Ecto neural progenitor cell (in vitro differentiated cells): Measurements from ENCODE around the gene EIPR1.
A peak's percentile ranks its signal among the peaks of the same experiment; 100 is the strongest.

Experiments
- DNase-seq: peaks from one replicate; pipeline ENCODE4 v3.0.0-alpha.2; 2018; ENCODE audit warnings: low spot score

EIPR1 gene

DNA sequence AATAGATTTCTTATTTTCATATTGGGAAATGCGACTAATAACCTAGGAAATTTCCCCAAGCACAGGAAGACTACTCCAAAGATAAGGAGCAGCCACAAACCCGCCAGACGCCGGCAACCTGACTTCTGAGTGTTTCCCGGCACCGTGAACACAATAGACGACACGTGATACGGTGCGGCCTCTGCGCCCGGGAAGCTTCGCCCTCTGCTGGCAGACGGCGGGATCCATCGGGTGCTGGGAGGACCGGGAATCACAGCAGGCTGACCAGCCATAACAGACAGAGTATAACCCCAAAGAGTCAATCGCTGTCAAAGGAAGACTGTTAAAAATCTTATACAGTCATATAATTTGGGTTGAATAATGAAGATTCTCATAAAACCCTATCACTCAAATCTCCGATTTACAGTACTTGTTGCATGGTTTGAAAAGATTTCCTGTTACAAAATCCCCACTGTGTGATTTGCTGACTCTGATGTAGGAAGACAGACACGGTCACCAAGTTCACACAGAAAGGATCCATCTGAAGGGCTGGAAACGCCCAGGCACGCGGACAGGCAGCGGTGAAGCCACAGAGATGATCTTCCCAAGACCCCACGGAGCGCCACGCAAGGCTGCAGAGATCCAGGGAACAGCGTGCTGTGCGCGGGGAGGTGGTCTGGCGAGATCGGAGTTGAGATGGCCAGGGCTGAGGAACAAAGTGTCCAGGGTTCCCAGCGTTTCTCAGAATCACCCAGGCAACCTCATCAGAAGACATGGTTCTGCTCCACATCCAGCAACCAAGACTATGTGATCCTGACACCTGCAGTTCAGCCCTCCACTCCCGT lies 73.8 kb downstream of the EIPR1 start:
- DNase-seq = peak; percentile 92

DNA sequence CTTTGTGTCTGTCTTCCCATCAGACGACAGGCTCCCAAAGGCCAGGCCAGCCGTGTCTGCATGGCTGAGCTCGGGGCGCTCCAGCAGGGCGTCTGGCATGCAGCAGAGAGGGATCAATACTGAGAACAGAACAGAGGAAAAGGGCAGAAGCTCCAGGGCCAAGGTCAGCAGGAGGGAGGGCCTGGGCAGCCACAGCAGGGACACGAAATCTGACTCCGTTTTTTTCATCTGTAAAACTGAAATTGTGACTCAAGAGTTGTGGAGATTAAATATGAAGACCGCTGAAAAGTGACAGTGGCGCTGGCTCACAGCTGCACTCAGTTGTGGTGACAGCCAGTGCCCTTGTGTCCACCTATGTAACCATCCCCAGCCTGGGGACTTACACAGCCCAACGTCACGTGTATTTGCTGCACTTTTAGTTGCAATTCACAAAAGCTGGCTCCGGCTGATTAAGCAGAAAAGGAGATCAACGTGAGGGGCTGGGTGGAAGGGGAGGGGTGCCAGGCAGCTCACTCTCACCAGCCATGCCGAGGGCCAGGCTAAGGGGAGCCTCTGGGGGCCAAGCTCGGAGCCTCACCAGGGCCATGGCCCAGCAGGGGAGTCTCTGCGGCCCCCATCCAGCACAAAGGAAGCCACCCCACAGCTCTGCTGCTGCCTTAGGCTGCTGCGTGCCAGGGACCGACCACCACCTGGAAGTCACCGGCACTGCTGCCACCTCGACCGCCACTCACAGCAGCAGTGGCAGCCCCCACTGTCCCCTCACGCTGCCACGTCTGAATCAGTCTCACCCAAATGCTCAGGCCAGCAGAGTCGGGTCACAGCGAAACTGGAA lies 74.7 kb downstream of the EIPR1 start:
- no peak for DNase-seq

DNA sequence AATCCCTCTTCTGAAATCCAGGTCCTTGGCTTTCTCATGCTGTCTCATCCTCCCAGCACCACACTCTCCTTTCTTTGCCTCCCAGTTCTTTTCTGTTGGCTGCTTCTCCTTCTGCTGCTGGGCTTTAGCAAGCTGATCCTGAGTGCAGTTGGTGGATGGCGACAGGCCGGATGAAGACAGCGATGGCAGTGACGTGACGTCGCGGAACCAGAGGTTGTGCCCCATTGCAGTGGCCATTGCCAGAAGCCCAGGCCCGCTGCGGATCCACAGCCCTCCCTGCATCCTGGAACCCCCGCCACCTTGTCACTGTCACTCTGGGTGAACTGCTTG lies 75.2 kb downstream of the EIPR1 start:
- DNase-seq = no peak

DNA sequence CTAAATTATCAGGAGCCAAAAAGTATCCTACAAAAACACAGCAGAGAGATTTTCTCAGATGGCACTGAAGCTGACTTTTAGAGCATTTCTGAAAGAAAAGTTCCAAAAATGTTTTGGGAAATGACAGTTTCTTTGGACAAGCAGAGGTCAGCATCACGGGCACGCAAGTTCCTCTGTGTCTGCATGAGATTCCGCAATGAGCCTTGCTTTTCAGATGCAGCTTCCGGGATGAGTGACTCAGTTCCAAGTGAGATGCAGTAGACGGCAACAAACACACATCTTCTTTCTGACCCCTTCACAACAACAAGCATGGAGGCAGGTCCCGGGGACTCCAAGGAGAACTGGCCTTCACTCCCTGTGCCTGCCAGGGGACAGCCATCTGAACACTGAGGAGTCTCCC lies 76.6 kb downstream of the EIPR1 start:
- no peak for DNase-seq

DNA sequence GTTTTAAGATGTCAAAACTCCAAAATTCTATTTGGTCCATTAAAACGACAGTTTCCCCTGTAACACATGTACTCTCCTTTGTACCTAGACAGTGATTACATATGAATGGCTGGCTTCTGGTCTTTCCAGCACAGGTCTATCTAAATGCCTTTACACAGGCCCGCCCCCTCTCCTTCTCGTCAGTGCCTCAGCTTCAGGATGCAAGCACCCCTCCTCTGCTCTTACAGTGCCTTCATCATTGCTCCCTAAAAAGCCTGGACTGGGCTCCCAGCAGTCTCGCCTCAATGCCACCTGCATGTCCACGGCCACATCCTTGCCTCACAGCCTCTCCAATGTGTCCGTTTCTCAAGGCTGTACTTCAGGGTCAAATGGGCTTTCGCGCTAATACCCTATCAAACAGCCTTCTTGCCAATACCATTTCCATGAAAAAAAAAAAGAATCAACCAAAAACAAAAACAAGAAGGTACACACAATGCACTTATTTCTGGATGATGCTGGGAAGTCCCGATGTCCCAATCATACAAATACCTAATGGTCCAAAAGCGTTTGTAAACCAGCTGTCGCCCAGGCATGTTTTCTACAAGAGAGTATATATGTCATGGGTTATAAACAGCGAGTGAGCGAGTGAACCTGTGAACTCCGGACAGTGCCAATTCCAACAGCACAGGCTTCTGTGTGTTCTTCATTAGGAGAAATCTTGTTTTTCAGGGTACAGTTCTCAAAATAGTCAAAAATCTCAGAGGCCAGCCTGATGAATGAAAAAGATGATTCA lies 77.2 kb downstream of the EIPR1 start:
- no peak for DNase-seq

DNA sequence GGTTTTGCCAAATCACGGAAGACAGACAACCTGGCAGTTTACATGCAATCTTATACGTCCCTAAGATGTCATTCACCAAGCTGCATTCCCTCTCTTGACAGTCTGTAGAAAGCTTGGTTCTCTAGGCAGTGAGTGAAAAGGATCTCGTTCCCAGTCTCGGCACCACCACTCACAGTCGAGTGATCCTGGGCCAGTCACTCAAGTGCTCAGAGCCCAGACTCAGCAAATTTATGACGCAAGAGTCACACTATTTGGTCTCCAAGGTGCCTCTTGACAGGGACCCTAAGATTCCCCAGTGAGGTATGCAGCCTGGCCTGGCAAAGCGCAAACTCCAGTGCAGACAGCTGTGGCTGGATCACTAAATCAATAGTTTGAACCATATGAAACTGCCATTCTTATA lies 77.9 kb downstream of the EIPR1 start:
- DNase-seq = no peak

DNA sequence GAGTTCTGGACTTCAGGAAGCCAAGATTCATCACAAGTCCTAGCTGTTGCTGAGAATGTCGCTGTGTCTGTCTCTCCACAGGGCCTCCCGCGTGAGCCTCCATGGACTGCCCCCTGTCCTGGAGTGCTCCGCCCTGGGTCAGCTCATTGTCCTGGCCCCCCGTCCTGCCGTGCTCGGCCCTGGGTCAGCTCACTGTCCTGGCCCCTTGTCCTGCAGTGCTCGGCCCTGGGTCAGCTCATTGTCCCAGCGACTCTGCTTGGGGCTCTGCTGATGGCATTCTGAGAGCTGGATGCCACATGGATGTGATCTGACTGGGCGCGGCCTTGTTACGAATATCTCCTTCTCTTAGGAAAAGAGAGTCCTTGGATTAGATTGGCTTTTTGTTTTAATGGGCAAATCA lies 78.5 kb downstream of the EIPR1 start:
- DNase-seq = no peak

DNA sequence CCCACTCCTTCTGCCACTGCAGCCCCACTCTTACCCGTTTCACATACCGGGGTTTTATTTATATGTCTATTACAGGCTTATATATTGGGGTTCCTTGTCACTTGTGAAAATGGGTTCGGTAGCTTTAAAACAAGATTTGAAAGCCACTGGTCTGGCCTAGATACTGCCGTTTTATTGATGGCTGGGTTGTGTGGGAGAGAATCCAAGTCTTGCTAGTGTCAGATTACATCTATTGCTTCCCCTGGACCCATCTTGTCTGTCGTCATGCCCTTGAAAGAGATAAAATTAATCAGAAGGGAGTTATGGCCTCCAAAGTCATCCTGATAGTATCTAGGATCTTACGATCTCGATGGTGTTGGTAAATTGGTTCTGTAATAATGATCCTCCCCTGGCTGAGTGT lies 79.4 kb downstream of the EIPR1 start:
- no peak for DNase-seq

DNA sequence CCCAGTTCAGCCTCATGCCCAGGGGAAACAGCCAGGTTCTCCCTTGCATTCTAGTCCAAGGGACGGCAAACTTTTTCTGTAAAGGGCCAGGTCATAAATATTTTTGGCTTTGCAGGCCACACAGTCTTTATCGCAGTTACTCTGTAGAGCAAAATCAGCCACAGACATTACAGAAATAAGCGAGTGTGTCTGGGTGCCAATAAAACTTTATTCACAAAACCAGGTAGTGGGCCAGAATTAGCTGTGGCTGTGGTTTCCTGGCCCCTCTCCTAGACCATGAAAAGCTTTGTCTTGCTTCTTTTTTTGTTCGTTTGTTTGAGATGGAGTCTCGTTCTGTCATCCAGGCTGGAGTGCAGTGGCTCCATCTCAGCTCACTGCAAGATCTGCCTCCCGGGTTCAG lies 80.1 kb downstream of the EIPR1 start:
- no peak for DNase-seq

DNA sequence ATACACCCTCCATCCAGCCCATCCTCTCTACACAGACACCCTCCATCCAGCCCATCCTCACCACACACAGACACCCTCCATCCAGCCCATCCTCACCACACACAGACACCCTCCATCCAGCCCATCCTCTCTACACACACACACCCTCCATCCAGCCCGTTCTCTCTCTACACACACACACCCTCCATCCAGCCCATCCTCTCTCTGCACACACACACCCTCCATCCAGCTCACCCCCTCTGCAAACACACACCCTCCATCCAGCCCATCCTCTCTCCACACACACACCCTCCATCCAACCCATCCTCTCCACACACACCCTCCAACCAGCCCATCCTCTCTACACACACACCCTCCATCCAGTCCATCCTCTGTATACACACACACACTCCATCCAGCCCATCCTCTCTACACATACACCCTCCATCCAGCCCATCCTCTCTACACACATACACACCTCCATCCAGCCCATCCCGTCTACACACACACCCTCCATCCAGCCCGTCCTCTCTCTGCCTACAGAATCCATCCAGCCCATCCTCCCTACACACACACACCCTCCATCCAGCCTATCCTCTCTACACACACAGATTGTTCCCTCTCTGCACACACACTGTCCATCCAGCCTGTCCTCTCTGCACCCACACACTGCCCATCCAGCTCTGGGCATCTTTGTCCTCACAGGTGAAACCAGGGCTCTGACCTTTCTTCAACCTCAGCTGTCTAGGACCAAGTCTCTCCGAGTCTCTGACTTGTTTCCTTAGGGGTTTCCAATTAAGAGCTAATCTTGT lies 81.2 kb downstream of the EIPR1 start:
- no peak for DNase-seq

DNA sequence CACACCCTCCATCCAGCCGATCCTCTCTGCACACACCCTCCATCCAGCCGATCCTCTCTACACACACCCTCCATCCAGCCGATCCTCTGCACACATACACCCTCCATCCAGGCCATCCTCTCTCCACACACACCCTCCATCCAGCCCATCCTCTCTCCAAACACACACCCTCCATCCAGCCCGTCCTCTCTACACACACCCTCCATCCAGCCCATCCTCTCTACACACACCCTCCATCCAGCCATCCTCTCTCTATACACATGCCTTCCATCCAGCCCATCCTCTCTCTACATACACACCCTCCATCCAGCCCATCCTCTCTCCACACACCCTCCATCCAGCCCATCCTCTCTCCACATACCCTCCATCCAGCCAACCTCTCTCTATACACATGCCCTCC lies 83.1 kb downstream of the EIPR1 start:
- no peak for DNase-seq

DNA sequence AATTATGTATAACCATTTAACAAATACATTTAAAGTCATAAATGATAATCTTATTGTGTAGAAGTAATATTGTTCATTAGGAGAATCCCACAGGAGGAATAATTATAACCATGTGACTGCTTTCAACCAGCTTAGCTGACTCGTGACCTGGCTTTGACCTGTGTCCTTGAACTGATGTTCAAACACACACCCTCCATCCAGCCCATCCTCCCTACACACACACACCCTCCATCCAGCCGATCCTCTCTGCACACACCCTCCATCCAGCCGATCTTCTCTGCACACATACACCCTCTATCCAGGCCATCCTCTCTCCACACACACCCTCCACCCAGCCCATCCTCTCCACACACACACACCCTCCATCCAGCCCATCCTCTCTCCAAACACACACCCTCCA lies 83.5 kb downstream of the EIPR1 start:
- no peak for DNase-seq

DNA sequence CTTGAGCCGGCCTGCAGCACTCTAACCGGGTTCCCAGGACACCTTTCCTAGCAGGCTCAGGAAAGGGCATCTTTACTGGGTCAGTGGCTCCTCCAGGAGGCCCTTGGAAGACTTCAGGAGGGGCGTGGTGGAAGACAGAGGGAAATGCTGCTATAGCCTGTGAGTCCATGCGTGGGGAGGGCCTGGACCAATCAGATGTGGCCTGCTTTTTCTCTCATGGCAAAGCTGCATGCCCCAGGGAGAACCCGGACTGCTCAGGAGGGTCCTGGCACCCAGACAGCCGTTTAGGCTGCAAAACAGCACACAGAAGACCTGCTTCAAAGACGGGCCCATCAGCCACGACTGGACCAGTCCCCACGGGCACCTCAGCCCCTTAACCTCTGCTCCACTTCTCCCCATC lies 84.4 kb downstream of the EIPR1 start:
- DNase-seq = no peak

DNA sequence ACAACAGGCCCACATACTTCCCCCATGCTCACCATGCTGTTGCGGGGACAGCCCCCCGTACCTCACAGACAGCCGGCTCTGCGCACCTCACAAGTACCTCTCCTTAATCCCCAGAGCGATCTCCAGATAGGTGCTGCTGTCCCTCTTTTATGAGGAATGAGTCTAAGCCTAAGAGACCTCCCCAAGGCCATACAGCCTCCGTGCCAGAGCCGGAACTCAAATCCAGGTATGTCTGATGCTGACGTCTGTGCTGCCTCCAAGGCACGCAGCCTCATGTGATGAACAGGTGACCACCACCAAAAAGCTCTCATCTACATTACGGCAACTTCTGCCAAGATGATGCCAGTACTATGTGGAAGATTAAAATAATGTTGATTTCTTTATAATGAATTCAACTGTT lies 85.2 kb downstream of the EIPR1 start:
- DNase-seq = no peak

DNA sequence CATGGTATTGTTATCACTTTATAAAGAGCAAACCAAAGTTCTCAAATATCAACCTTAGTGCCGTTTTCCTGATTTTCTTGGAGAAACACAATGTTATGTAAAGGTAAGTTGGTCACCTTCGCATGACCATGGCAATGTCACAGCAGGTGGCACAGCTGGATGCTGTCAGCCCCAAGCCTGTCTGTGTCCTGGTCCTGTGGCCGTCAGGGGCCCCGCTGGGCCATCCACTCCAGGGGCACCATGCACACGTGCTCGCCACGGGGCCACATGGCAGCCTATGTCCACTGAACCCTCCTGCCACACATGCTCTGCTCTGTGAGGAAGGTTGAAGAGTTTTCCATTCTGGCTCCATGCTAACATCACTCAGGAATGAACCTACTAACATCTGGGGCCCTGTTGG lies 85.9 kb downstream of the EIPR1 start:
- DNase-seq = no peak

DNA sequence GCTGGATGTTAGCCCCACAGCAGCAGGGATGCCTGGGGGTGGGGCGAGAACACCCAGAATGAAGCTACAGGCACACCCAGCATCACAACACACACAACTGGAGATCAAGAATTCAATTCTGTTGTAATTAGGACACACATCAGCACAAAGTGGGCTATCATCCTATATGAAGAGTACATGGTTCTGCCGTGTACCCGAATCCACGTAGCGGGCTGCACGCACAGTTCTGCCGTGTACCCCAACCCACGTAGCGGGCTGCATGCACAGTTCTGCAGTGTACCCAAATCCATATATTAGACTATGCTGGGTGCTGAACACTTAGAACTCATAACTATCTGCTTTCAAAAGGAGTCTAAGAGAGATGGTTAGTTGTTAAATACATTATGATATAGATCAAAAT lies 86.5 kb downstream of the EIPR1 start:
- DNase-seq = no peak

DNA sequence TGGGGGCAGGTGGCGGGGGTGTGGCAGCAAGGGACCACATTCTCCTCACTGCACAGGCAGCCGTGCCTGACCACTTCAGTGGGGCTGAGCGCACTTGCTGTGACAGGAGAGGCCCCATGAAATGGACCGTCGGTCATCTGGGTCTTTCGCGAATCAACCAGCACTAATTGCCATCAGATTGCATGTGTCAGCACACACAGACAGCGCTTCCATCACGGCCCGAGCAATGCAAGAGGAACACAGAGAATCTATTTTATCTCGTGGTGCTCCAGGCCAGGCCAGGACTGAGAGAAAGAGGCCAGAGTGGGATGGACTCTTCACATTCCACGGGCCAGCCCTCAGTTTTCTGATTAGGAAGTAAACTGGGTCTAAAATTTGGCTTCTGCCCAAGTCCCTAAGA lies 87.0 kb downstream of the EIPR1 start:
- no peak for DNase-seq

DNA sequence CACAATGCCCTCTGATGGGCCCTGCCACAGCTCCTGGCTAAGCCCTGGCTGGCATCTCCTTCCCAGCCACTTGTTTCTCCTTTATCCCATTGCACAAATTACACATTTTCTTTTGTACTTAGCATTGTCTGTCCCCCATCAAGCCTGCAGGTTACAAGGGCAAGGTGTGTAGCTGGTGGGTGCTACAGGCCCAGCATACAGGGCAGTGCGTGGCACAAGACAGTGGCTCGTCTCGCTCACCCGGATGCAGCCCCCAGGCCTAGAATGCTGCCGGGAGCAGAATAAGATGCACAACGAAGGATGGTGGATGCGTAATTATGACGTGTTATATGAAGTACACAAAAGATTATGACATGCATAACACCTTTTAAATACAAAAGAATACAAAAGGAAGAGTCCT lies 87.6 kb downstream of the EIPR1 start:
- DNase-seq = no peak

DNA sequence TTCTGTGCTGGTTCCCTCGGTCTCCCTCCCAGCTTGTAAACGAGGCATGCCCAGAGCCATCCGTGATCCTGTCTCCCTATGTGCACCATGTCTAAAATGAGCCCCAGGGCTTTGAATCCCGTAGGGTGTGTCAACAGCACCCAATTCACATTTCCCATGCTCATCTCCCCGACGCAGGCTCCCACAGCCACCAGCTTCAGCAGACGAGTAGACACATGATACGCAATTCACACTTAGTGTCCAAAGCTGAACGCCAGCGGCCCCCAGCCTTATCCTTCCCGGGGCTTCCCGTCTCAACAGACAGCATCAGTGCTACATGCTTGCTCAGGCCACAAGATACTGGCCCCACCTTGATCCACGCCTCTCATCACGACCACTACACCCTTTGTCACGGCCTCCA lies 88.1 kb downstream of the EIPR1 start:
- no peak for DNase-seq

DNA sequence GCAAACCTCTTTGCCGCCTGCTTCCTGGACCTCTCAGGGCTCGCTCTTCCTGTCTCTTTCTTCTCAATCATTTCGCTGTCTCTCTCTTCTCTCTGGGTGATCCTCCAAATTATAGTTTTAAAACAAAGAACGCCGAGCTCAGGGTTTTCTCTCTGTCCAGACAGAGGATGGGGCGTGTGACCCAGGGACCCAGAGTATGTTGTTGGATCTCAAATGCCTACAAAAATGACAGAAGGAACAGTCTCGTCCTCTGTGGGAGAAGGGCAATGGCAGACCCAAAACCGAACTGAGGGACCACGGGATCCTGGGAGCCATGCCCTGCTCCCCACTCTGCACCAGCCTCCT lies 88.5 kb downstream of the EIPR1 start:
- DNase-seq = no peak

DNA sequence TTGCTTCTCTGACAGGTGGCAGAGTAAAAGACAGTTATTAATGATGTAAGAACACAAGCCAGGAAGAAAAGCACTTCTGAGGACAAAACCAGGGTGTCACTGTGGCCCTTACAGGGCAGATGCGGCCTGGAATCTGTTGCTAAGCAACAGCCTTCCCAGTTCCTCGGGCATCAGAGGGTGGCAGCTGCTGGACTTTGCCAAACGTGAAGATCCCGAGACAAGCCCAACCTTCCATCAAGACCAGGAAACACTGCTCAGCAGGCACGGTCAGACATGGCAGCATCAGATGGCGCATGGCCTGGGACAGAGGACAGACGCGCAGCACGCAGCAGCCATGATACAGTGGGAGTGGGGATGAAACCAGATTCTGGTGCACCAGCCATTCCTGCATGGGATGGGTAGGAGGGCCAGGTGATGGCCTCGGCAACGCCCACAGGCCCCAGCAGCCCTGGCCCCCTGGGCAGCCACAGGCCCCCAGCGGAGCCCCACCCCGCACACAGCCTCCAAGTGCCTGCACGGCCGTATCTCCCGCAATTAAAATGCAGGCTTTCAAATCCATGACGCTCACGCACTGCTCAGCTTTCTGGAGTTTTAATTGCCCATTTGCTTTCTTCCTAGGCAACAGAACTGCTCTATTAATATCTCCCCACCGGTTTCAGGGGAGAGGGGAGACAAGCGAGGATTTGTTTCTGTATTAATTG lies 89.0 kb downstream of the EIPR1 start:
- DNase-seq = no peak

DNA sequence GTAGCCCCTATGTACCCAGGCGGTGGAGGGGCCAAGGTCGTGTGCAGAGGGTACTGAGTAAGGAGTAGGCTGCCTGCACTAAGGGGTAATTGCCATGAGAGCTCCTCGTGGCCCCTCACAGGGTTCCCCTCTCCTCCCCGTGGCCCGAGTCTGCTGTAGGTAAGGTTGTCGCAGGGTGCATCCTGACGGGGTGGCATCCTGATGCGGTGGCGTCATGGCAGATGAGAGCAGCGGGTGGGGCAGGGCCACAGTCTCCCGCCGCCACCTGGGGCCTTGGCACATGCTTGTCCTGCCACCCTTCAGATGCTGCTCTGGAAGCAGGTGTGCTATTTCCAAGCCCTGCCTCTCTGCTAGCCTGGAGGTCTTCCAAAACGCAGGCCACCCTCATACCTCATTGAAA lies 89.7 kb downstream of the EIPR1 start:
- no peak for DNase-seq
